ENCODE results near the gene FER.
"Not testable (repeated sequence)": the region's sequence is repeated elsewhere in the genome, so short reads cannot be mapped to it uniquely, and the experiment has no call there.

The FER gene

GRCh38 chr5:109050321-109050720, 302.6 kb downstream of the FER start:
- DNase-seq: not testable (repeated sequence)

GRCh38 chr5:109052216-109052615, 304.5 kb downstream of the FER start:
- not testable (repeated sequence) for DNase-seq

- DNase-seq: no peak
Observed at GRCh38 chr5:109053995-109054417, 306.3 kb downstream of the FER start.

GRCh38 chr5:109060378-109061025, 312.8 kb downstream of the FER start:
- no peak for DNase-seq

- DNase-seq: no peak
Observed at GRCh38 chr5:109062664-109063063, 315.0 kb downstream of the FER start.

GRCh38 chr5:109063223-109063622, 315.5 kb downstream of the FER start:
- no peak for DNase-seq

GRCh38 chr5:109076741-109077140, 329.0 kb downstream of the FER start:
- no peak for DNase-seq

- no peak for DNase-seq
Observed at GRCh38 chr5:109078448-109078847, 330.8 kb downstream of the FER start.

GRCh38 chr5:109080481-109080880, 332.8 kb downstream of the FER start:
- no peak for DNase-seq

- no peak for DNase-seq
Observed at GRCh38 chr5:109080896-109081295, 333.2 kb downstream of the FER start.

- DNase-seq: no peak
Observed at GRCh38 chr5:109083937-109084336, 336.2 kb downstream of the FER start.

GRCh38 chr5:109089191-109089590, 341.5 kb downstream of the FER start:
- no peak for DNase-seq

GRCh38 chr5:109099081-109099480, 351.4 kb downstream of the FER start:
- DNase-seq: no peak

GRCh38 chr5:109100971-109101370, 353.3 kb downstream of the FER start:
- DNase-seq: no peak

GRCh38 chr5:109102096-109102690, 354.5 kb downstream of the FER start:
- no peak for DNase-seq

- no peak for DNase-seq
Observed at GRCh38 chr5:109105631-109106267, 358.1 kb downstream of the FER start.

- DNase-seq: no peak
Observed at GRCh38 chr5:109111680-109112079, 364.0 kb downstream of the FER start.

- DNase-seq: no peak
Observed at GRCh38 chr5:109113608-109114007, 365.9 kb downstream of the FER start.

- DNase-seq: no peak
Observed at GRCh38 chr5:109121225-109121624, 373.5 kb downstream of the FER start.

- no peak for DNase-seq
Observed at GRCh38 chr5:109125755-109126429, 378.2 kb downstream of the FER start.

- no peak for DNase-seq
Observed at GRCh38 chr5:109126481-109126880, 378.8 kb downstream of the FER start.

- DNase-seq: no peak
Observed at GRCh38 chr5:109136906-109137305, 389.2 kb downstream of the FER start.

Measured in activated CD4-positive, alpha-beta T cell treated with anti-CD3 and anti-CD28 coated beads for 1 hour (primary cell).